Tibial nerve (tissue), 4 donors: Measurements from ENCODE around the gene CYP2E1. TPM values are rescaled to one million over a fixed set of nuclear protein-coding genes. Genes with fewer than 3 reads are reported as not detected.

ENCODE experiments used
- total RNA-seq, 4 donors: library from RNA; depleted of rRNA; stranded (reverse); fragments of >200 nt; gene quantifications; one replicate each; pipeline ENCODE4 v1.1.0, GENCODE V29; 2016

CYP2E1 gene
- total RNA-seq, 4 donors from 2014 or later, result 0.30 to 7.0 (median 0.82) TPM

Other genes with a start within 250 kb of the CYP2E1 start
- gene TUBGCP2, start 218.5 kb upstream of the CYP2E1 start, total RNA-seq, result 10 to 100 TPM; 35.8 to 73.5 (median 45.7) TPM
- gene ZNF511, start 218.4 kb upstream of the CYP2E1 start, total RNA-seq, result 10 to 100 TPM; 29.3 to 44.8 (median 35.0) TPM
- 1 to 10 TPM in 2 of 4 donors, under 1 TPM in 1, not detected in 1; 0.60 to 4.4 (median 1.2) TPM for gene CALY, start 190.5 kb upstream of the CYP2E1 start, total RNA-seq
- gene PRAP1, start 180.0 kb upstream of the CYP2E1 start, total RNA-seq, result 10 to 100 TPM in 3 of 4 donors, 1 to 10 TPM in 1; 9.8 to 29.4 (median 16.6) TPM
- 10 to 100 TPM; 44.1 to 59.4 (median 49.3) TPM for gene FUOM, start 169.3 kb upstream of the CYP2E1 start, total RNA-seq
- 100 to 1,000 TPM in 1 of 4 donors, 10 to 100 TPM in 3; 70.5 to 104 (median 76.4) TPM for gene ECHS1, start 154.0 kb upstream of the CYP2E1 start, total RNA-seq
- 10 to 100 TPM; 15.3 to 26.7 (median 18.4) TPM for gene PAOX, start 148.1 kb upstream of the CYP2E1 start, total RNA-seq
- 10 to 100 TPM; 28.7 to 65.7 (median 34.7) TPM for gene MTG1, start 133.2 kb upstream of the CYP2E1 start, total RNA-seq
- gene SPRN, start 102.7 kb upstream of the CYP2E1 start, total RNA-seq, result not detected
- 1 to 10 TPM; 4.8 to 8.1 (median 6.1) TPM for gene SCART1, start 73.4 kb upstream of the CYP2E1 start, total RNA-seq
- 1 to 10 TPM in 1 of 4 donors, not detected in 3; 3.5 TPM for gene SYCE1, start 38.2 kb downstream of the CYP2E1 start, total RNA-seq
- gene FRG2B, start 99.4 kb downstream of the CYP2E1 start, total RNA-seq, result not detected